ENCODE results near the gene PCNT. TPM values are rescaled to one million over a fixed set of nuclear protein-coding genes. Genes with fewer than 3 reads are reported as not detected.

PCNT gene
- total and polyA plus RNA-seq, 10 donors: 6.4 to 43.7 (median 35.4) TPM

GRCh38 chr21:46397993-46398392 lies 74.0 kb downstream of the PCNT start:
- intact Hi-C loops (cut with DNase I; ENCODE audit: low total_unique reads): no loop called here
- Histone ChIP-seq H3K4me1 (no peaks in the 10 kb centered on the region), H3K27ac (no peak overlapping the region), H3K4me3 (no peak overlapping the region), H3K36me3 (peaks cover 3 to 100% (median 65%) of the 10 kb centered on the region in 6 donors), H3K27me3 (replicated peaks in 1 of 7) (no peaks in the 10 kb centered on the region), H3K9me3 (no peaks in the 10 kb centered on the region)
- 96 to 99% (median 97%) methylated on average over 22 of the region's 22 CpGs for WGBS, 5 donors
- no peak for DNase-seq
- TF ChIP-seq POLR2A (IDR thresholded peaks at IDR 0.05) (no peak), POLR2AphosphoS5 (IDR thresholded peaks at IDR 0.05) (no peak)
- TF ChIP-seq, protein P1, sequence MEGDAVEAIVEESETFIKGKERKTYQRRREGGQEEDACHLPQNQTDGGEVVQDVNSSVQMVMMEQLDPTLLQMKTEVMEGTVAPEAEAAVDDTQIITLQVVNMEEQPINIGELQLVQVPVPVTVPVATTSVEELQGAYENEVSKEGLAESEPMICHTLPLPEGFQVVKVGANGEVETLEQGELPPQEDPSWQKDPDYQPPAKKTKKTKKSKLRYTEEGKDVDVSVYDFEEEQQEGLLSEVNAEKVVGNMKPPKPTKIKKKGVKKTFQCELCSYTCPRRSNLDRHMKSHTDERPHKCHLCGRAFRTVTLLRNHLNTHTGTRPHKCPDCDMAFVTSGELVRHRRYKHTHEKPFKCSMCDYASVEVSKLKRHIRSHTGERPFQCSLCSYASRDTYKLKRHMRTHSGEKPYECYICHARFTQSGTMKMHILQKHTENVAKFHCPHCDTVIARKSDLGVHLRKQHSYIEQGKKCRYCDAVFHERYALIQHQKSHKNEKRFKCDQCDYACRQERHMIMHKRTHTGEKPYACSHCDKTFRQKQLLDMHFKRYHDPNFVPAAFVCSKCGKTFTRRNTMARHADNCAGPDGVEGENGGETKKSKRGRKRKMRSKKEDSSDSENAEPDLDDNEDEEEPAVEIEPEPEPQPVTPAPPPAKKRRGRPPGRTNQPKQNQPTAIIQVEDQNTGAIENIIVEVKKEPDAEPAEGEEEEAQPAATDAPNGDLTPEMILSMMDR (IDR thresholded peaks at IDR 0.05 in 8 of 11, conservative IDR thresholded peaks at IDR 0.05 in 3 of 11): no peak

DNA sequence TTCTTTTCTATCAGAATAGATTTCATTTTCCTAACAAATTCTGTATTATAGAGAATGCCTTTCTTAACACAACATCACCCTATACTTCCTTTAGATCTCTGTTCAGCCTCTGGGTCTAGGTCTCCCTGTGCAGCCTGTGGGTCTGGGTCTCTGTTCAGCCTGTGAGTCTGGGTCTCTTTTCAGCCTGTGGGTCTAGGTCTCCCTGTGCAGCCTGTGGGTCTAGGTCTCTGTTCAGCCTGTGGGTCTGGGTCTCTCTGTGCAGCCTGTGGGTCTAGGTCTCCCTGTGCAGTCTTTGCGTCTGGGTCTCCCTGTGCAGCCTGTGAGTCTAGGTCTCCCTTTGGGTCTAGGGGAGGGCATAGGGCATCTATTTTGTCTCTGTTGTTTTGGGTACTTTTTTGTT lies 75.2 kb downstream of the PCNT start:
- intact Hi-C loops (cut with DNase I; ENCODE audit: low total_unique reads): no loop called here
- 90 to 100% (median 94%) methylated on average over 1 of the region's 1 CpG for WGBS, 5 donors
- Histone ChIP-seq H3K9me3 (no peaks in the 10 kb centered on the region), H3K27ac (no peak overlapping the region), H3K4me3 (no peak overlapping the region), H3K36me3 (peaks cover 3 to 100% (median 56%) of the 10 kb centered on the region in 6 donors), H3K4me1 (no peaks in the 10 kb centered on the region), H3K27me3 (replicated peaks in 1 of 7) (no peaks in the 10 kb centered on the region)
- no peak for DNase-seq
- TF ChIP-seq POLR2AphosphoS5 (IDR thresholded peaks at IDR 0.05): no peak
- TF ChIP-seq, protein P1 (IDR thresholded peaks at IDR 0.05 in 8 of 11, conservative IDR thresholded peaks at IDR 0.05 in 3 of 11): no peak
- TF ChIP-seq POLR2A (IDR thresholded peaks at IDR 0.05): no peak

GRCh38 chr21:46399686-46400085 lies 75.7 kb downstream of the PCNT start:
- Histone ChIP-seq H3K27ac (no peak overlapping the region), H3K4me1 (no peaks in the 10 kb centered on the region), H3K9me3 (no peaks in the 10 kb centered on the region), H3K27me3 (replicated peaks in 1 of 7) (no peaks in the 10 kb centered on the region), H3K36me3 (peaks cover 3 to 100% (median 58%) of the 10 kb centered on the region in 6 donors), H3K4me3 (no peak overlapping the region)
- no peak for DNase-seq
- no peak for TF ChIP-seq POLR2AphosphoS5 (IDR thresholded peaks at IDR 0.05)
- no peak for TF ChIP-seq POLR2A (IDR thresholded peaks at IDR 0.05)
- TF ChIP-seq, protein P1 (IDR thresholded peaks at IDR 0.05 in 8 of 11, conservative IDR thresholded peaks at IDR 0.05 in 3 of 11): no peak
- intact Hi-C loops (cut with DNase I; ENCODE audit: low total_unique reads): no loop called here
- 83 to 93% (median 86%) methylated on average over 10 of the region's 10 CpGs for WGBS, 5 donors

DNA sequence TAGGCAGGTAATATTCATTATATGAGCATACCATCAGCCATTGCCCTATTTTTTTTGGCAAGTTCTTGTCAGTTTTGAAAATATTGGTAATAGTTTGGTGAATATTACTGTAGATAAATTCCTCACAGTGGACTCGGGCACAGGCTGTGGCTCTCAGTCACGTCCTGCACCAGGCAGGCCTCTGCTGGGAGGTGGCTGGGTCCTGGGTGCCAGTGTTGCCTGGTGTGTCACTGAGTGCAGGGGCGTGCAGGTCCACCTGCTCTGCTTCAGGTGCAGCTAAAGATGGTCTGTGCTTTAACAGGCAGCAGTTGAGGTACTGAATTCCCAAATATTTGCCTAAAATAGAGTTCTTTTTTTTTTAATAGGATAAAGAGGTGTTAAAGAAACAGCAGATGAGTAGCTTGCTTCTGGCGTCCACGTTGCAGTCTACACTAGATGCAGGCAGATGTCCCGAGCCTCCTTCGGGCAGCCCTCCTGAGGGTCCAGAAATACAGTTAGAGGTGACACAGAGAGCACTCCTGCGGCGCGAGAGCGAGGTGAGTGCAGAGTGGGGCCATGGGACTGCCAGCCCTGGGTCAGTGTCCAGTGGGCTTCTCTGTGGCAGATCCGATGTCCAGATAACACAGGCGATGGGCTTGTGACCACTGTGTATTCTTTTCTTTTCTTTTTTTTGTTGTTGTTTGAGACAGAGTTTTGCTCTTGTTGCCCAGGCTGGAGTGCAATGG lies 77.4 kb downstream of the PCNT start:
- peaks cover 3 to 99% (median 61%) of the 10 kb centered on the region in 6 donors for H3K36me3 ChIP-seq
- no peaks in the 10 kb centered on the region for H3K9me3 ChIP-seq
- intact Hi-C loops (cut with DNase I; ENCODE audit: low total_unique reads): no loop called here
- no peaks in the 10 kb centered on the region for H3K4me1 ChIP-seq
- no peak for DNase-seq
- no peaks in the 10 kb centered on the region for H3K27me3 ChIP-seq (replicated peaks in 1 of 7)
- H3K27ac ChIP-seq: no peak overlapping the region
- no peak for TF ChIP-seq POLR2AphosphoS5 (IDR thresholded peaks at IDR 0.05)
- TF ChIP-seq, protein P1 (IDR thresholded peaks at IDR 0.05 in 8 of 11, conservative IDR thresholded peaks at IDR 0.05 in 3 of 11): no peak
- TF ChIP-seq POLR2A (IDR thresholded peaks at IDR 0.05): no peak
- 96 to 99% (median 97%) methylated on average over 13 of the region's 13 CpGs for WGBS, 5 donors
- no peak overlapping the region for H3K4me3 ChIP-seq

Data from spleen (tissue), 11 donors.